D721Med (cell line): Measurements from ENCODE around the gene ARSG.

ENCODE experiments used
- DNase-seq: peaks from one replicate; pipeline ENCODE4 v3.0.0; 2011; ENCODE audit warnings: low spot score; ENCODE audit not compliant: insufficient read length
- FAIRE-seq: peaks from 2 replicates; lab custom pipeline; 2011; peaks lifted over from hg19 to GRCh38; lab: Jason Lieb, UNC
- TF ChIP-seq, protein P1 (sequence below): IDR thresholded peaks from 2 replicates; pipeline ENCODE4 v1.5.1; 2012; ENCODE audit warnings: mild to moderate bottlenecking, control low read depth; ENCODE audit not compliant: insufficient read depth; ENCODE audit errors: missing control alignments

ARSG gene

DNA sequence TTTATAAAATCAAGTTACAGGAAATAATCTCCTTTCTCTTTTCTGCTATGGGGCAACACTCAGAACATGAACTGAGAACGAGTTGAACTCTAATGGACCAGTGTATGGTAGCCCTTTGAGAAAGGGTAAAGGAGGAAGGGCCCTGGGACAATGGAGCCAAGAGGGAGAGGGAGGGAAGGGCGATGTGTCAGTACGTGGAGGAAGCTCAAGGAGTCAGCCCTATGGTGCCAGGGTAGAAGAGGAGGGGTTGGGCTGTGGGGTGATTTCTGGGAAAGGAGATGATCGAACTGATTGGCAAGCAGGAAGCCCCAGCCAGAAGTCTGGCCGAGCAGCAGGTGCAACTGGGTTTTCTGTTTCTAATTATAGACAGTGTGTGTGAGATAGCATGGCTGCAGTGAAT lies 170.3 kb downstream of the ARSG start:
- DNase-seq (no peak), FAIRE-seq (no peak)
- TF ChIP-seq, protein P1, sequence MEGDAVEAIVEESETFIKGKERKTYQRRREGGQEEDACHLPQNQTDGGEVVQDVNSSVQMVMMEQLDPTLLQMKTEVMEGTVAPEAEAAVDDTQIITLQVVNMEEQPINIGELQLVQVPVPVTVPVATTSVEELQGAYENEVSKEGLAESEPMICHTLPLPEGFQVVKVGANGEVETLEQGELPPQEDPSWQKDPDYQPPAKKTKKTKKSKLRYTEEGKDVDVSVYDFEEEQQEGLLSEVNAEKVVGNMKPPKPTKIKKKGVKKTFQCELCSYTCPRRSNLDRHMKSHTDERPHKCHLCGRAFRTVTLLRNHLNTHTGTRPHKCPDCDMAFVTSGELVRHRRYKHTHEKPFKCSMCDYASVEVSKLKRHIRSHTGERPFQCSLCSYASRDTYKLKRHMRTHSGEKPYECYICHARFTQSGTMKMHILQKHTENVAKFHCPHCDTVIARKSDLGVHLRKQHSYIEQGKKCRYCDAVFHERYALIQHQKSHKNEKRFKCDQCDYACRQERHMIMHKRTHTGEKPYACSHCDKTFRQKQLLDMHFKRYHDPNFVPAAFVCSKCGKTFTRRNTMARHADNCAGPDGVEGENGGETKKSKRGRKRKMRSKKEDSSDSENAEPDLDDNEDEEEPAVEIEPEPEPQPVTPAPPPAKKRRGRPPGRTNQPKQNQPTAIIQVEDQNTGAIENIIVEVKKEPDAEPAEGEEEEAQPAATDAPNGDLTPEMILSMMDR: no peak

DNA sequence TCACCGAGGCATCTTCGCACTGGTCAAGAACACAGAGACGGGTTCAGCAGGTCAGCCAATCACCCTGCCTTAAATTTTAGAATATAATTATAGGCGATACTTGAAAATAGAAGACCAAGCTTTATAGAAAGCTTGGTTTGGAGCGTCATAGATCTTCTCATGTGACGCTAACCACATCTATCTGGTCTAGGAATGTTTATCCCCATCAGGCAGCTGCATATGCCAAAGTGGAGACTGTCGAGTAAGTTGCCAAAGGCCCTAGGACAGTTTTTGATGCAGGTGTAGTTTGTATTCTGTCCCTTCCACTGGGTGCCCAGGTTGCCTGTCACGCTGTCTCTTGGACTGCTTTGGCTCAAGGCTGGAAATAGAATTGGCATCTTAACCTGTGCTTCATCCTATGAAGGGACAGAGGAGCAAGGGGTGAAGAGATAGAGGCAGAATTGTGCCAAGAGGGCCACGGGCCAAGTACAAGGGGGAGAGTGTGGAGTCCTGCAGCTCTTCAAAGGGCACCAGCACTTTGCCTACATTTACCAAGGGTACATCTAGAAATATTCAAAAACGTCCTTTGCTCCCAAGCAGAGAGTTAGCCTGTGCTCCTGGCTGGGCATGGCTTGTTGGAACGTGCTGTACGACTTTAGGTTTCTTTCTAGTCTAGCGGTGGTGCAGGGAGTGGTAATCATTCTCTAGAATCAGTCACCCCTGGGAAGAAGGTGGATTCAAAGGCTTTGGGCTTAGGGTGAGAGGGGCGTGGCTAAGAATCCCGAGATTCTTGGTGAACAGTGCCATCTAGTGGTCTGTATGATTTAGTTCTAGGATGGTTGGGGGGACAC lies 171.3 kb downstream of the ARSG start:
- FAIRE-seq (no peak), DNase-seq (peak; percentile 42)
- TF ChIP-seq, protein P1: peak; percentile 90

DNA sequence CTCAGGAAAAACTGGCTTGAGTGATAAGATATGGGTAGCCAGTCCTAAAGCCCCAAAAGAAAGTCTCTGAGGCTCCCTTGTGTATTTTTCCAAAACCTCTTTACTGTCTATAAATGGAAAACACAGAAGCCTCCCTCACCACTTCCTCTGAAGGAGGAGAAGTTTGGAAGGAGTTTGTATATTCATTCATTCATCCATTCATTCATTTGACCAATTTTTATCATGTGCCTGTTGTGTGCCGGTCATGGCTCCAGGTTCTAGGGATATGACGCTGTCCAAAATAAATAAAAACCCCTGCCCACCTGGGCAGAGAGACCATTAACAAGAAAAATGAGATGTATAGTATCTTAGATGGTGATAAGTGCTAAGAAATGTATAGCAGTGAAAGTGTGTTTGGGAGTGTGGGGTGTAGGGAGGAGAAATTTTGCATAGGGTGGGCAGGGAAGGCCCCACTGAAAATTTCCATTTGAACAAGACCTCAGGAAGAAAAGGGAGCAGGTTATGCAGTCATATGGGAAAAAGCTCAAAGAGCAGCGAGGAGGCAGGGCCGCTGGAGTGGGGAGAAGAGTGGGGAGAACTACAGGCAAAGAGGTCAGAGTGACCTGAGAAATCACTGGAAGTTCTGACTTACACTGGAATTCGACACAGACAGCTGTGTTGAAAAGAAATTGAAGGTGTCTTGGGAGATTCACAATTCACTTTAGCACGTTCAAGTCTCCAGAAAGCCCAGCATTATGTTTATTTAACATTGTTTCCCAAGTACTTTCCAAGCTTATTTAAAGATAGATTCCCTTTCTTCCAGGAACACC lies 172.1 kb downstream of the ARSG start:
- FAIRE-seq (no peak), DNase-seq (no peak)
- TF ChIP-seq, protein P1: no peak

DNA sequence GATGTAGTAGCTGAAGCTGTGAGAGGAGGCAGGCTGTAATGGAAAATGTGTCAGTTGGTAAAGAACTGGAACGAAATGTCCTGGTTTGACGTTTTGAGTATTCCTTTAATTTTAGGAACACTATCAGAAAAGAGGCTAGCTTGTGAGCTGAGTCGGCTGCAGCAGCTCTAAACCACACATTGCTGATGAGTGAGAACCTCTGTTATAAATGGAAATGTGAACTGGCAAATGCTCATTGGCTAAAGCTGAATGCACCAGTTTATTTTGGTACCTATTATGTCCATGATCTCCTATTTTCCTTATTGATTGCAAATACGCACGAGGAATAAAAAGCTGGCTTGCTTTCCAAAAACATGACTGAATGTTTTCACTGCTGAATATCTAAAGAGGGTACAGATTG lies 177.0 kb downstream of the ARSG start:
- TF ChIP-seq, protein P1: no peak
- FAIRE-seq: no peak
- no peak for DNase-seq

DNA sequence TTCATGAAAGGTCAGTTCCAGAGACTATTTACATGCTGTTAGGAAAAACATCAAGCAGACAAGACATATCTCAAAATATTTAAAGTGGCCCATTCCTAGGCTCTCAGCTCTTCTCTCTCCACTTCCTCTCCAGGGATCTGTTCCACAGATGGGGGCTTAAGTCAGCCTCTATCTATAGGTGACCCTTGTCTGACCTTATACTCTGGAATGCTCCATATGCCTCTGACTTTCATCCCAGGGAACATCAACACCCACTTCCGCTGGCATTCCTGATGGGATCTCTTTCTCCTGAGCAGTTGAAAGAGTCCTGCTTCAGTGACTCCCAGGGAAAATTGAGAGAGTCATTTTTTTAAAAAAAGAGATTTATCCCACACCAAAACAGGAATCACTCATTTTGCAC lies 177.5 kb downstream of the ARSG start:
- FAIRE-seq (no peak), DNase-seq (no peak)
- TF ChIP-seq, protein P1: no peak
